GM12878 (cell line): Measurements from ENCODE around the gene RASGRP2. TPM values are rescaled to one million over a fixed set of nuclear protein-coding genes. Genes with fewer than 3 reads are reported as not detected.

Experiments used
- CTCF ChIP-seq, 3 experiments: IDR thresholded peaks in 2 of 3; conservative IDR thresholded peaks in 1 of 3; 2 replicates each; pipeline ENCODE4 v1.5.1; 2011; ENCODE audit warnings: low read depth in 3 of 3, low read length in 3 of 3, mild to moderate bottlenecking in 3 of 3, control low read depth in 2 of 3, moderate library complexity in 2 of 3, inconsistent platforms in 1 of 3, mixed read lengths in 1 of 3; ENCODE audit not compliant: control insufficient read depth in 2 of 3, insufficient read depth in 1 of 3; ENCODE audit errors: extremely low read depth in 1 of 3
- EGR1 ChIP-seq, 2 experiments: IDR thresholded peaks; 1 replicate in 1 of 2; 2 replicates in 1 of 2; pipeline ENCODE4 v1.6.1; 2011 to 2012; ENCODE audit warnings: low read depth in 2 of 2, low read length in 2 of 2, borderline replicate concordance in 1 of 2, mild to moderate bottlenecking in 1 of 2, moderate library complexity in 1 of 2
- GATAD2B ChIP-seq: fragments of 450-650 bp; conservative IDR thresholded peaks from 2 replicates; pipeline ENCODE4 v1.6.1; 2017; ENCODE audit warnings: low read depth, mild to moderate bottlenecking, moderate library complexity
- MAX ChIP-seq: IDR thresholded peaks from 2 replicates; pipeline ENCODE4 v1.6.1; 2012; ENCODE audit warnings: low read depth, low read length, improper control_type of control experiment
- NR2C2 ChIP-seq: IDR thresholded peaks from 2 replicates; pipeline ENCODE4 v1.6.1; 2011; ENCODE audit warnings: borderline replicate concordance, low read depth; ENCODE audit not compliant: control insufficient read depth, insufficient read length
- SUZ12 ChIP-seq: fragments of 200-600 bp; sonication (generic); IDR thresholded peaks from one replicate; pipeline ENCODE4 v1.6.1; 2018; ENCODE audit warnings: antibody characterized with exemption, mild to moderate bottlenecking; ENCODE audit not compliant: unreplicated experiment
- polyA plus RNA-seq, 11 experiments: library from polyadenylated mRNA; depleted of rRNA in 4 of 11; unstranded in 6 of 11; stranded (reverse) in 5 of 11; fragments of >200 nt; fragmentation: Nextera tagmentation in 4 of 11; fragmentation: Illumina TruSeq in 1 of 11; extraction: Ambion mirVana in 4 of 11; extraction: Trizol in 1 of 11; gene quantifications; 1 replicate in 1 of 11; 2 replicates in 10 of 11; pipeline versions ENCODE4 v1.2.1 to v1.2.3, GENCODE V29; 2011 to 2016; ENCODE audit warnings: inconsistent platforms in 2 of 11, missing spikeins in 2 of 11, low read depth in 1 of 11
- total RNA-seq, 4 experiments: library from RNA; depleted of rRNA in 3 of 4; stranded (reverse); fragments of >200 nt in 3 of 4; fragmentation: Illumina TruSeq in 1 of 4; extraction: Trizol in 1 of 4; gene quantifications; 2 replicates each; pipeline versions ENCODE4 v1.2.1 to v1.2.3, GENCODE V29; 2013 to 2021

The RASGRP2 gene
- total and polyA plus RNA-seq, 10 of the 15 experiments (the other 5 are each of a cell fraction or from before 2014, with no cell fraction given): 0.26 to 9.0 (median 5.4) TPM

GRCh38 chr11:64742889-64743590 lies 902 bp downstream of the RASGRP2 start (continued):
- TF ChIP-seq CTCF (IDR thresholded peaks at IDR 0.05 in 2 of 3, conservative IDR thresholded peaks at IDR 0.05 in 1 of 3; ENCODE audit: control insufficient read depth in 2 of 3, extremely low read depth in 1 of 3, insufficient read depth in 1 of 3, low read depth in 3 of 3, low read length in 3 of 3) (peak; percentile 69 to 93 (median 81)), SUZ12 (peak; percentile 69), GATAD2B (no peak; the same call in 1 of the 2 replicates), EGR1 (IDR thresholded peaks at IDR 0.05; ENCODE audit: borderline replicate concordance in 1 of 2, low read depth in 2 of 2, low read length in 2 of 2) (no peak), MAX (no peak), NR2C2 (no peak)
